ENCODE results near the gene AGPS.

Gene AGPS

GRCh38 chr2:177474301-177474700 is 81.7 kb downstream of the AGPS start:
- H3K4me3 ChIP-seq (replicated peaks; ENCODE audit: insufficient read depth, low read length): no peak overlapping the region
- DNase-seq (ENCODE audit: low read depth in 1 of 2, low spot score in 1 of 2): no peak
- TF ChIP-seq CTCF (IDR thresholded peaks at IDR 0.05; ENCODE audit: insufficient read depth, low read length) (no peak), REST (IDR thresholded peaks at IDR 0.05; ENCODE audit: insufficient replicate concordance, low read depth) (no peak), SPI1 (IDR thresholded peaks at IDR 0.05; ENCODE audit: borderline replicate concordance, low read depth) (no peak)
- H3K27me3 ChIP-seq (ENCODE audit: insufficient read depth, poor library complexity, severe bottlenecking): no peaks in the 10 kb centered on the region
- H3K27ac ChIP-seq (replicated peaks): no peak overlapping the region

- Histone ChIP-seq H3K27me3 (ENCODE audit: insufficient read depth, poor library complexity, severe bottlenecking) (no peaks in the 10 kb centered on the region), H3K27ac (replicated peaks) (no peak overlapping the region), H3K4me3 (replicated peaks; ENCODE audit: insufficient read depth, low read length) (no peak overlapping the region)
- TF ChIP-seq SPI1 (IDR thresholded peaks at IDR 0.05; ENCODE audit: borderline replicate concordance, low read depth): no peak
- no peak for TF ChIP-seq POLR2AphosphoS5 (IDR thresholded peaks at IDR 0.05; ENCODE audit: low read depth)
- no peak for TF ChIP-seq CTCF (IDR thresholded peaks at IDR 0.05; ENCODE audit: insufficient read depth, low read length)
- TF ChIP-seq REST (IDR thresholded peaks at IDR 0.05; ENCODE audit: insufficient replicate concordance, low read depth): no peak
- no peak for TF ChIP-seq GABPA (IDR thresholded peaks at IDR 0.05; ENCODE audit: low read depth)
- no peak for DNase-seq (ENCODE audit: low read depth in 1 of 2, low spot score in 1 of 2)
Observed at GRCh38 chr2:177474998-177475397, 82.4 kb downstream of the AGPS start.

DNA sequence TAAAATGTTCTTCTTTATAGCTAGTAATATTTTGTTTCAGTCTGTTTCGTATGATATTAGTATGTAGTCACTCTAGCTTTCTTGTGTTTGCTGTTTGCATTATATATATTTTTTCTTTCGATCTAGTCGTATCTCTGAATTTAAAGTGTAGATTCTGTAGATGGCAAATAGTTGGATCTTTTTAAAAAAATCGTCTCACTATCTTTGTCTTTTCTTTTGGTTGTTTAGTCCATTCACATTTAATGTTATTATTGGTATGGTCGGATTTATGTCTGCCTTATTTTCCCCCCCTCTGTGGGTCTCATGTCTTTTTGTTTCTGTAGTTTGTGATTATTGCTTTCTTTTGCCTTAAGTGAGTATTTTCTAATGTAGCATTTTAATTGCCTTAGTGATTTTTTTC is 84.3 kb downstream of the AGPS start:
- TF ChIP-seq GABPA (IDR thresholded peaks at IDR 0.05; ENCODE audit: low read depth) (no peak), CTCF (IDR thresholded peaks at IDR 0.05; ENCODE audit: insufficient read depth, low read length) (no peak), SPI1 (IDR thresholded peaks at IDR 0.05; ENCODE audit: borderline replicate concordance, low read depth) (no peak), POLR2AphosphoS5 (IDR thresholded peaks at IDR 0.05; ENCODE audit: low read depth) (no peak), REST (IDR thresholded peaks at IDR 0.05; ENCODE audit: insufficient replicate concordance, low read depth) (no peak)
- Histone ChIP-seq H3K4me3 (replicated peaks; ENCODE audit: insufficient read depth, low read length) (no peak overlapping the region), H3K27ac (replicated peaks) (no peak overlapping the region)

More for the DNA sequence above, 84.3 kb downstream of the AGPS start:
- H3K27me3 ChIP-seq (ENCODE audit: insufficient read depth, poor library complexity, severe bottlenecking): no peaks in the 10 kb centered on the region
- DNase-seq (ENCODE audit: low read depth in 1 of 2, low spot score in 1 of 2): no peak
